SK-N-SH (cell line): ENCODE data around the gene LAMC2. TPM values are rescaled to one million over a fixed set of nuclear protein-coding genes. Genes with fewer than 3 reads are reported as not detected.

Experiments used
- CTCF ChIA-PET: fragments of 300-600, 350-600 bp; formaldehyde crosslinking; extraction: SDS; loops from one replicate; lab custom pipeline; 2021; lab: Yijun Ruan, JAX
- POLR2A ChIA-PET: fragments of 350-600 bp; sonication (Branson Sonifier 250); formaldehyde crosslinking; extraction: SDS; loops from one replicate; lab custom pipeline; 2020; ENCODE audit warnings: antibody characterized with exemption, inconsistent platforms; lab: Yijun Ruan, JAX
- DNase-seq: peaks from one replicate; pipeline ENCODE4 v3.0.0; 2012
- H2AFZ ChIP-seq: fragments of 200-600 bp; sonication (generic); 2 replicates; pipeline ENCODE4 v1.8.1; 2016; ENCODE audit warnings: antibody characterized with exemption, mild to moderate bottlenecking, low read depth
- H3F3A ChIP-seq: fragments of 200-600 bp; sonication (generic); replicated peaks from 2 replicates; pipeline ENCODE3; 2016; ENCODE audit warnings: antibody characterized with exemption, mild to moderate bottlenecking; ENCODE audit not compliant: insufficient read depth
- H3K27ac ChIP-seq, 2 experiments: fragments of 200-500 bp in 1 of 2; fragments of 200-600 bp in 1 of 2; sonication (Bioruptor generic) in 1 of 2; sonication (generic), shearing (Covaris generic) in 1 of 2; 2 replicates each; pipeline versions ENCODE4 v1.5.1 to v1.6.1; 2014 to 2016; ENCODE audit warnings: low read depth in 2 of 2, inconsistent platforms in 1 of 2, low read length in 1 of 2, mild to moderate bottlenecking in 1 of 2, mixed read lengths in 1 of 2
- H3K27me3 ChIP-seq: fragments of 200-600 bp; sonication (generic), shearing (Covaris generic); 2 replicates; pipeline ENCODE4 v1.6.1; 2016; ENCODE audit warnings: mixed run types; ENCODE audit not compliant: insufficient read depth
- H3K36me3 ChIP-seq, 2 experiments: fragments of 200-500 bp in 1 of 2; fragments of 200-600 bp in 1 of 2; sonication (Bioruptor generic) in 1 of 2; sonication (generic) in 1 of 2; replicated peaks in 1 of 2; 2 replicates each; pipeline versions ENCODE3 to v1.5.1; 2014 to 2016; ENCODE audit warnings: low read length in 1 of 2, mild to moderate bottlenecking in 1 of 2; ENCODE audit not compliant: insufficient read depth in 2 of 2, control insufficient read depth in 1 of 2
- H3K4me1 ChIP-seq, 2 experiments: fragments of 200-500 bp in 1 of 2; fragments of 200-600 bp in 1 of 2; sonication (Bioruptor generic) in 1 of 2; sonication (generic), shearing (Covaris generic) in 1 of 2; 2 replicates each; pipeline versions ENCODE4 v1.5.1 to v1.6.1; 2014 to 2016; ENCODE audit warnings: low read depth in 1 of 2, low read length in 1 of 2, mixed run types in 1 of 2; ENCODE audit not compliant: insufficient read depth in 2 of 2, control insufficient read depth in 1 of 2
- H3K4me2 ChIP-seq: fragments of 200-600 bp; sonication (generic), shearing (Covaris generic); 2 replicates; pipeline ENCODE4 v1.6.1; 2017; ENCODE audit warnings: mixed run types
- H3K4me3 ChIP-seq, 2 experiments: fragments of 200-500 bp in 1 of 2; fragments of 200-600 bp in 1 of 2; sonication (Bioruptor generic) in 1 of 2; sonication (generic), shearing (Covaris generic) in 1 of 2; 2 replicates each; pipeline versions ENCODE4 v1.5.1 to v1.8.1; 2014 to 2016; ENCODE audit warnings: low read depth in 2 of 2, inconsistent platforms in 1 of 2, low read length in 1 of 2, mild to moderate bottlenecking in 1 of 2, mixed read lengths in 1 of 2, moderate library complexity in 1 of 2
- H3K79me2 ChIP-seq: fragments of 200-600 bp; sonication (generic); 2 replicates; pipeline ENCODE4 v1.8.1; 2017; ENCODE audit warnings: mild to moderate bottlenecking; ENCODE audit not compliant: insufficient read depth
- H3K9ac ChIP-seq: fragments of 200-600 bp; sonication (generic); 2 replicates; pipeline ENCODE4 v1.6.1; 2017; ENCODE audit warnings: mixed run types
- H3K9me2 ChIP-seq: fragments of 200-600 bp; sonication (generic); 2 replicates; pipeline ENCODE4 v1.6.1; 2017; ENCODE audit warnings: mixed run types
- H3K9me3 ChIP-seq: fragments of 200-600 bp; sonication (generic); 2 replicates; pipeline ENCODE4 v1.6.1; 2017; ENCODE audit warnings: mixed run types, mild to moderate bottlenecking, moderate library complexity
- H4K20me1 ChIP-seq: fragments of 200-600 bp; sonication (generic); 2 replicates; pipeline ENCODE4 v1.6.1; 2017; ENCODE audit warnings: mild to moderate bottlenecking, mixed run types; ENCODE audit not compliant: insufficient read depth
- EZH2phosphoT487 ChIP-seq: fragments of 200-600 bp; sonication (generic); IDR thresholded peaks from 2 replicates; pipeline ENCODE4 v1.6.1; 2017; ENCODE audit warnings: low read depth, mixed run types, mild to moderate bottlenecking, antibody characterized with exemption, moderate library complexity, borderline replicate concordance
- FOSL2 ChIP-seq: IDR thresholded peaks from 2 replicates; pipeline ENCODE4 v1.4.0; 2012; ENCODE audit warnings: low read depth, mild to moderate bottlenecking, moderate library complexity, borderline replicate concordance
- FOXM1 ChIP-seq: IDR thresholded peaks from 2 replicates; pipeline ENCODE4 v1.4.0; 2012; ENCODE audit warnings: low read depth, mild to moderate bottlenecking
- GATA2 ChIP-seq: sonication (generic); formaldehyde crosslinking; IDR thresholded peaks from 2 replicates; pipeline ENCODE4 v1.5.0; 2020; ENCODE audit warnings: mild to moderate bottlenecking, missing genetic modification reagents
- MXI1 ChIP-seq: IDR thresholded peaks from 2 replicates; pipeline ENCODE4 v1.6.1; 2012; ENCODE audit warnings: mild to moderate bottlenecking, low read depth, low read length, improper control_type of control experiment
- RCOR1 ChIP-seq: fragments of 150-350 bp; IDR thresholded peaks from 2 replicates; pipeline ENCODE4 v1.6.1; 2017; ENCODE audit warnings: antibody characterized with exemption, low read length
- RXRA ChIP-seq: IDR thresholded peaks from 2 replicates; pipeline ENCODE4 v1.4.0; 2012; ENCODE audit warnings: low read depth, mild to moderate bottlenecking, borderline replicate concordance
- SMC3 ChIP-seq: IDR thresholded peaks from 2 replicates; pipeline ENCODE4 v1.6.1; 2012; ENCODE audit warnings: low read depth, low read length, improper control_type of control experiment
- TEAD4 ChIP-seq: IDR thresholded peaks from 2 replicates; pipeline ENCODE4 v1.4.0; 2012; ENCODE audit warnings: mild to moderate bottlenecking, borderline replicate concordance; ENCODE audit not compliant: insufficient read depth
- polyA plus RNA-seq, 3 experiments: library from polyadenylated mRNA; depleted of rRNA; stranded (reverse); fragments of >200 nt; gene quantifications; 2 replicates each; pipeline ENCODE4 v1.2.3, GENCODE V29; 2012
- TF ChIP-seq, protein P1 (sequence below): fragments of 200-600 bp; sonication (generic); IDR thresholded peaks from 2 replicates; pipeline ENCODE4 v1.6.1; 2017; ENCODE audit warnings: antibody characterized with exemption, mild to moderate bottlenecking, moderate library complexity
- TF ChIP-seq, protein P2 (sequence below): IDR thresholded peaks from 2 replicates; pipeline ENCODE4 v1.4.0; 2012; ENCODE audit warnings: low read depth, borderline replicate concordance
- TF ChIP-seq, protein P3 (sequence below): IDR thresholded peaks from 2 replicates; pipeline ENCODE4 v1.6.1; 2012; ENCODE audit warnings: mild to moderate bottlenecking, low read depth, low read length, moderate library complexity
- TF ChIP-seq, protein P4 (sequence below): fragments of 150-350 bp; IDR thresholded peaks from 2 replicates; pipeline ENCODE4 v1.6.1; 2017; ENCODE audit warnings: antibody characterized with exemption, low read length, low read depth, borderline replicate concordance

The LAMC2 gene
- polyA plus RNA-seq, 1 of the 3 experiments (the other 2 are of a cell fraction): 0.15 TPM

DNA sequence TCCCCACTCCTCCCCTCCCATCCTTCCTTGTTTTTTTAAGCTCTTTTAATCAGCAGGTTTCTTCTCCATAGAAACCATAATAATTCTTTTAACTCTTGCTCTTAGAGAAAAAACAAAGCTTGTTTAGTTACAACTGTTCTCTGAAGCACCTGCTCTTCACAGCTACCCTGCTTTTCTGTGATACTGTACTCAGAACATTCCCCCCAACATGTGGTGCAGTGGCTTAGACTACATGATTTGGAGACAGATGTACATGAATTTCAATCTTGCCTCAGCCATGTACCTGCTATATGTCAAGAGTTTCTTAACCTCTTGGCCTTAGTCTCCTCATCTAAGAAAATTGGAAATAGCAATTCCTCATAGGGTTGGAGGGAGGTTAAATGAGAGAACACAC is 33.5 kb downstream of the LAMC2 start:
- Histone ChIP-seq H3K79me2 (no peaks in the 10 kb centered on the region), H3K36me3 (no peaks in the 10 kb centered on the region), H3K4me3 (no peak overlapping the region), H3K27me3 (no peaks in the 10 kb centered on the region), H2AFZ (no peak overlapping the region), H3K27ac (no peak overlapping the region), H4K20me1 (no peaks in the 10 kb centered on the region), H3F3A (no peaks in the 10 kb centered on the region), H3K4me2 (no peak overlapping the region), H3K9me2 (no peaks in the 10 kb centered on the region), H3K4me1 (peaks cover 0 to 3% of the 10 kb centered on the region in 2 experiments; a peak in 1 of 4 replicates), H3K9me3 (no peaks in the 10 kb centered on the region), H3K9ac (no peak overlapping the region)
- POLR2A ChIA-PET: no interaction called here
- TF ChIP-seq TEAD4 (no peak), GATA2 (CRISPR knock-in tag) (no peak), RCOR1 (no peak), FOXM1 (no peak), EZH2phosphoT487 (no peak), SMC3 (no peak), MXI1 (no peak), FOSL2 (no peak), RXRA (no peak)
- TF ChIP-seq, protein P1, sequence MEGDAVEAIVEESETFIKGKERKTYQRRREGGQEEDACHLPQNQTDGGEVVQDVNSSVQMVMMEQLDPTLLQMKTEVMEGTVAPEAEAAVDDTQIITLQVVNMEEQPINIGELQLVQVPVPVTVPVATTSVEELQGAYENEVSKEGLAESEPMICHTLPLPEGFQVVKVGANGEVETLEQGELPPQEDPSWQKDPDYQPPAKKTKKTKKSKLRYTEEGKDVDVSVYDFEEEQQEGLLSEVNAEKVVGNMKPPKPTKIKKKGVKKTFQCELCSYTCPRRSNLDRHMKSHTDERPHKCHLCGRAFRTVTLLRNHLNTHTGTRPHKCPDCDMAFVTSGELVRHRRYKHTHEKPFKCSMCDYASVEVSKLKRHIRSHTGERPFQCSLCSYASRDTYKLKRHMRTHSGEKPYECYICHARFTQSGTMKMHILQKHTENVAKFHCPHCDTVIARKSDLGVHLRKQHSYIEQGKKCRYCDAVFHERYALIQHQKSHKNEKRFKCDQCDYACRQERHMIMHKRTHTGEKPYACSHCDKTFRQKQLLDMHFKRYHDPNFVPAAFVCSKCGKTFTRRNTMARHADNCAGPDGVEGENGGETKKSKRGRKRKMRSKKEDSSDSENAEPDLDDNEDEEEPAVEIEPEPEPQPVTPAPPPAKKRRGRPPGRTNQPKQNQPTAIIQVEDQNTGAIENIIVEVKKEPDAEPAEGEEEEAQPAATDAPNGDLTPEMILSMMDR: no peak
- TF ChIP-seq, protein P2, sequence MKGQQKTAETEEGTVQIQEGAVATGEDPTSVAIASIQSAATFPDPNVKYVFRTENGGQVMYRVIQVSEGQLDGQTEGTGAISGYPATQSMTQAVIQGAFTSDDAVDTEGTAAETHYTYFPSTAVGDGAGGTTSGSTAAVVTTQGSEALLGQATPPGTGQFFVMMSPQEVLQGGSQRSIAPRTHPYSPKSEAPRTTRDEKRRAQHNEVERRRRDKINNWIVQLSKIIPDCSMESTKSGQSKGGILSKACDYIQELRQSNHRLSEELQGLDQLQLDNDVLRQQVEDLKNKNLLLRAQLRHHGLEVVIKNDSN: no peak
- TF ChIP-seq, protein P3, sequence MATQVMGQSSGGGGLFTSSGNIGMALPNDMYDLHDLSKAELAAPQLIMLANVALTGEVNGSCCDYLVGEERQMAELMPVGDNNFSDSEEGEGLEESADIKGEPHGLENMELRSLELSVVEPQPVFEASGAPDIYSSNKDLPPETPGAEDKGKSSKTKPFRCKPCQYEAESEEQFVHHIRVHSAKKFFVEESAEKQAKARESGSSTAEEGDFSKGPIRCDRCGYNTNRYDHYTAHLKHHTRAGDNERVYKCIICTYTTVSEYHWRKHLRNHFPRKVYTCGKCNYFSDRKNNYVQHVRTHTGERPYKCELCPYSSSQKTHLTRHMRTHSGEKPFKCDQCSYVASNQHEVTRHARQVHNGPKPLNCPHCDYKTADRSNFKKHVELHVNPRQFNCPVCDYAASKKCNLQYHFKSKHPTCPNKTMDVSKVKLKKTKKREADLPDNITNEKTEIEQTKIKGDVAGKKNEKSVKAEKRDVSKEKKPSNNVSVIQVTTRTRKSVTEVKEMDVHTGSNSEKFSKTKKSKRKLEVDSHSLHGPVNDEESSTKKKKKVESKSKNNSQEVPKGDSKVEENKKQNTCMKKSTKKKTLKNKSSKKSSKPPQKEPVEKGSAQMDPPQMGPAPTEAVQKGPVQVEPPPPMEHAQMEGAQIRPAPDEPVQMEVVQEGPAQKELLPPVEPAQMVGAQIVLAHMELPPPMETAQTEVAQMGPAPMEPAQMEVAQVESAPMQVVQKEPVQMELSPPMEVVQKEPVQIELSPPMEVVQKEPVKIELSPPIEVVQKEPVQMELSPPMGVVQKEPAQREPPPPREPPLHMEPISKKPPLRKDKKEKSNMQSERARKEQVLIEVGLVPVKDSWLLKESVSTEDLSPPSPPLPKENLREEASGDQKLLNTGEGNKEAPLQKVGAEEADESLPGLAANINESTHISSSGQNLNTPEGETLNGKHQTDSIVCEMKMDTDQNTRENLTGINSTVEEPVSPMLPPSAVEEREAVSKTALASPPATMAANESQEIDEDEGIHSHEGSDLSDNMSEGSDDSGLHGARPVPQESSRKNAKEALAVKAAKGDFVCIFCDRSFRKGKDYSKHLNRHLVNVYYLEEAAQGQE: no peak
- TF ChIP-seq, protein P4, sequence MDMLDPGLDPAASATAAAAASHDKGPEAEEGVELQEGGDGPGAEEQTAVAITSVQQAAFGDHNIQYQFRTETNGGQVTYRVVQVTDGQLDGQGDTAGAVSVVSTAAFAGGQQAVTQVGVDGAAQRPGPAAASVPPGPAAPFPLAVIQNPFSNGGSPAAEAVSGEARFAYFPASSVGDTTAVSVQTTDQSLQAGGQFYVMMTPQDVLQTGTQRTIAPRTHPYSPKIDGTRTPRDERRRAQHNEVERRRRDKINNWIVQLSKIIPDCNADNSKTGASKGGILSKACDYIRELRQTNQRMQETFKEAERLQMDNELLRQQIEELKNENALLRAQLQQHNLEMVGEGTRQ: no peak
- DNase-seq: no peak
- CTCF ChIA-PET: interaction anchor here (1.3 to 4.7 kb wide), 4 partner anchors 7 to 257 kb away, joined by 3 to 25 read pairs (median 10); no protein-coding TSS in a partner anchor
